Tibial nerve (tissue), 4 donors: Measurements from ENCODE around the gene WFDC10B.
"Not testable (repeated sequence)": the region's sequence is repeated elsewhere in the genome, so short reads cannot be mapped to it uniquely, and the experiment has no call there.

ENCODE experiments used
- EP300 ChIP-seq, 2 donors: sonication (generic); formaldehyde crosslinking; IDR thresholded peaks; one replicate each; pipeline ENCODE4 v1.6.1; 2017; ENCODE audit warnings: antibody characterized with exemption in 2 of 2, mild to moderate bottlenecking in 1 of 2
- POLR2A ChIP-seq, 2 donors: fragments of 450-650 bp; IDR thresholded peaks; one replicate each; pipeline ENCODE4 v1.6.1; 2017; ENCODE audit warnings: antibody characterized with exemption in 2 of 2, mild to moderate bottlenecking in 2 of 2, moderate library complexity in 2 of 2
- TF ChIP-seq, protein P1 (sequence below), 5 experiments: fragments of 200-600 bp in 3 of 5; fragments of 450-650 bp in 2 of 5; sonication (generic) in 3 of 5; IDR thresholded peaks; one replicate each; pipeline ENCODE4 v1.5.1; 2016 to 2019; ENCODE audit warnings: antibody characterized with exemption in 5 of 5, mild to moderate bottlenecking in 3 of 5, moderate library complexity in 2 of 5

DNA sequence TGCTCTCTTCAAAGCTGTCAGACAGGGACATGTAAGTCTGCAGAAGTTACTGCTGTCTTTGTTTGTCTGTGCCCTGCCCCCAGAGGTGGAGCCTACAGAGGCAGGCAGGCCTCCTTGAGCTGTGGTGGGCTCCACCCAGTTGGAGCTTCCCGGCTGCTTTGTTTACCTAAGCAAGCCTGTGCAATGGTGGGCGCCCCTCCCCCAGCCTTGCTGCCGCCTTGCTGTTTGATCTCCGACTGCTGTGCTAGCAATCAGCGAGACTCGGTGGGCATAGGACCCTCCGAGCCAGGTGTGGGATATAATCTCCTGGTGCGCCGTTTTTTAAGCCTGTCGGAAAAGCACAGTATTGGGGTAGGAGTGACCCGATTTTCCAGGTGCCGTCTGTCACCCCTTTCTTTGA, 11.5 kb downstream of the WFDC10B start:
- TF ChIP-seq POLR2A, EP300 (IDR thresholded peaks at IDR 0.05): not testable (repeated sequence)
- TF ChIP-seq, protein P1, sequence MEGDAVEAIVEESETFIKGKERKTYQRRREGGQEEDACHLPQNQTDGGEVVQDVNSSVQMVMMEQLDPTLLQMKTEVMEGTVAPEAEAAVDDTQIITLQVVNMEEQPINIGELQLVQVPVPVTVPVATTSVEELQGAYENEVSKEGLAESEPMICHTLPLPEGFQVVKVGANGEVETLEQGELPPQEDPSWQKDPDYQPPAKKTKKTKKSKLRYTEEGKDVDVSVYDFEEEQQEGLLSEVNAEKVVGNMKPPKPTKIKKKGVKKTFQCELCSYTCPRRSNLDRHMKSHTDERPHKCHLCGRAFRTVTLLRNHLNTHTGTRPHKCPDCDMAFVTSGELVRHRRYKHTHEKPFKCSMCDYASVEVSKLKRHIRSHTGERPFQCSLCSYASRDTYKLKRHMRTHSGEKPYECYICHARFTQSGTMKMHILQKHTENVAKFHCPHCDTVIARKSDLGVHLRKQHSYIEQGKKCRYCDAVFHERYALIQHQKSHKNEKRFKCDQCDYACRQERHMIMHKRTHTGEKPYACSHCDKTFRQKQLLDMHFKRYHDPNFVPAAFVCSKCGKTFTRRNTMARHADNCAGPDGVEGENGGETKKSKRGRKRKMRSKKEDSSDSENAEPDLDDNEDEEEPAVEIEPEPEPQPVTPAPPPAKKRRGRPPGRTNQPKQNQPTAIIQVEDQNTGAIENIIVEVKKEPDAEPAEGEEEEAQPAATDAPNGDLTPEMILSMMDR (IDR thresholded peaks at IDR 0.05): not testable (repeated sequence)
